Peyer's patch (tissue), 4 donors: ENCODE data around the gene KLK6.

Experiments
- POLR2A ChIP-seq, 2 donors: fragments of 450-650 bp; IDR thresholded peaks; one replicate each; pipeline ENCODE4 v1.5.1; 2017; ENCODE audit warnings: antibody characterized with exemption in 2 of 2, mild to moderate bottlenecking in 2 of 2, moderate library complexity in 2 of 2
- TF ChIP-seq, protein P1 (sequence below), 6 experiments: fragments of 450-650 bp in 4 of 6; fragments of 200-600 bp in 2 of 6; sonication (generic) in 1 of 6; IDR thresholded peaks; one replicate each; pipeline ENCODE4 v1.5.1; 2017 to 2019; ENCODE audit warnings: antibody characterized with exemption in 6 of 6, mild to moderate bottlenecking in 3 of 6, moderate library complexity in 1 of 6

- TF ChIP-seq, protein P1, sequence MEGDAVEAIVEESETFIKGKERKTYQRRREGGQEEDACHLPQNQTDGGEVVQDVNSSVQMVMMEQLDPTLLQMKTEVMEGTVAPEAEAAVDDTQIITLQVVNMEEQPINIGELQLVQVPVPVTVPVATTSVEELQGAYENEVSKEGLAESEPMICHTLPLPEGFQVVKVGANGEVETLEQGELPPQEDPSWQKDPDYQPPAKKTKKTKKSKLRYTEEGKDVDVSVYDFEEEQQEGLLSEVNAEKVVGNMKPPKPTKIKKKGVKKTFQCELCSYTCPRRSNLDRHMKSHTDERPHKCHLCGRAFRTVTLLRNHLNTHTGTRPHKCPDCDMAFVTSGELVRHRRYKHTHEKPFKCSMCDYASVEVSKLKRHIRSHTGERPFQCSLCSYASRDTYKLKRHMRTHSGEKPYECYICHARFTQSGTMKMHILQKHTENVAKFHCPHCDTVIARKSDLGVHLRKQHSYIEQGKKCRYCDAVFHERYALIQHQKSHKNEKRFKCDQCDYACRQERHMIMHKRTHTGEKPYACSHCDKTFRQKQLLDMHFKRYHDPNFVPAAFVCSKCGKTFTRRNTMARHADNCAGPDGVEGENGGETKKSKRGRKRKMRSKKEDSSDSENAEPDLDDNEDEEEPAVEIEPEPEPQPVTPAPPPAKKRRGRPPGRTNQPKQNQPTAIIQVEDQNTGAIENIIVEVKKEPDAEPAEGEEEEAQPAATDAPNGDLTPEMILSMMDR (IDR thresholded peaks at IDR 0.05) = no peak
- no peak for TF ChIP-seq POLR2A (IDR thresholded peaks at IDR 0.05)
Measured at GRCh38 chr19:50916069-50916468, 53.3 kb downstream of the KLK6 start.
